ENCODE results near the gene SMPD3. TPM values are rescaled to one million over a fixed set of nuclear protein-coding genes. Genes with fewer than 3 reads are reported as not detected.

The SMPD3 gene
- total RNA-seq, 4 donors from 2014 or later, result 19.0 to 353 (median 206) TPM

DNA sequence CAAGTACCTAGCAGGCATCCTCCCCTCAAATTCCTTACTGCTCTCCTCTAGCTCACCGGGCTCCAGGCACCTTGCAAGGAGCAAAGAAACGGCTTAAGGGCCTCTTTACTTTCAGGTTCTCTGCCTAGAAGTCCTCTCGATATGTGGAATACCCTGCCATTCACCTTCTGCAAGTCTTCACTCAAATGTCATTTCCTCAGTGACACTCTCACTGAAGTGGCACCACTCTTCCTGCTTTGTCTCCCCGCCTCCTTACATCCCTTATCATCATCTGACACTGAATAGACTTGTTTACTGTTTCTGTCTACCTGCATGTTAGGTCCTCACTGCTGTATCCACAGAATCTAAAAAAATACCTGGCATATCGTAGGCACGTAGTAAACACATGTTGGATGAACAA lies 138.5 kb downstream of the SMPD3 start:
- Histone ChIP-seq H3K27ac (peak overlapping the region in 3 of 4 donors; percentile 72 to 88 (median 87)), H3K4me1 (peaks cover 3 to 33% (median 10%) of the 10 kb centered on the region in 4 donors), H3K9me3 (no peaks in the 10 kb centered on the region), H3K36me3 (peaks cover 0 to 42% (median 0%) of the 10 kb centered on the region in 3 donors), H3K27me3 (no peaks in the 10 kb centered on the region), H3K4me3 (peak overlapping the region; percentile 62 to 100 (median 79))
- TF ChIP-seq, protein P1, sequence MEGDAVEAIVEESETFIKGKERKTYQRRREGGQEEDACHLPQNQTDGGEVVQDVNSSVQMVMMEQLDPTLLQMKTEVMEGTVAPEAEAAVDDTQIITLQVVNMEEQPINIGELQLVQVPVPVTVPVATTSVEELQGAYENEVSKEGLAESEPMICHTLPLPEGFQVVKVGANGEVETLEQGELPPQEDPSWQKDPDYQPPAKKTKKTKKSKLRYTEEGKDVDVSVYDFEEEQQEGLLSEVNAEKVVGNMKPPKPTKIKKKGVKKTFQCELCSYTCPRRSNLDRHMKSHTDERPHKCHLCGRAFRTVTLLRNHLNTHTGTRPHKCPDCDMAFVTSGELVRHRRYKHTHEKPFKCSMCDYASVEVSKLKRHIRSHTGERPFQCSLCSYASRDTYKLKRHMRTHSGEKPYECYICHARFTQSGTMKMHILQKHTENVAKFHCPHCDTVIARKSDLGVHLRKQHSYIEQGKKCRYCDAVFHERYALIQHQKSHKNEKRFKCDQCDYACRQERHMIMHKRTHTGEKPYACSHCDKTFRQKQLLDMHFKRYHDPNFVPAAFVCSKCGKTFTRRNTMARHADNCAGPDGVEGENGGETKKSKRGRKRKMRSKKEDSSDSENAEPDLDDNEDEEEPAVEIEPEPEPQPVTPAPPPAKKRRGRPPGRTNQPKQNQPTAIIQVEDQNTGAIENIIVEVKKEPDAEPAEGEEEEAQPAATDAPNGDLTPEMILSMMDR (IDR thresholded peaks at IDR 0.05), result no peak
- TF ChIP-seq POLR2A (IDR thresholded peaks at IDR 0.05), result no peak
- no peak for DNase-seq

Small RNA genes within 50 kb of the gene (small RNA-seq; reads per million reads assigned to genes)
- 0 reads per million in 2 donors for gene RF00019
- 0 reads per million in 2 donors for gene RNU4-30P

Other genes starting within 250 kb of the SMPD3 start
- gene ESRP2, start 212.4 kb downstream of the SMPD3 start, total RNA-seq, result 10 to 100 TPM; 15.7 to 67.4 (median 40.9) TPM
- gene PLA2G15, start 203.1 kb downstream of the SMPD3 start, total RNA-seq, result 10 to 100 TPM in 3 of 4 donors, 1 to 10 TPM in 1; 8.3 to 27.5 (median 17.6) TPM
- gene SLC7A6, start 184.0 kb downstream of the SMPD3 start, total RNA-seq, result 10 to 100 TPM; 19.9 to 83.3 (median 46.4) TPM
- gene SLC7A6OS, start 137.6 kb downstream of the SMPD3 start, total RNA-seq, result 10 to 100 TPM; 11.4 to 26.0 (median 18.3) TPM
- 100 to 1,000 TPM in 1 of 4 donors, 10 to 100 TPM in 3; 36.6 to 145 (median 65.0) TPM for gene PRMT7, start 137.5 kb downstream of the SMPD3 start, total RNA-seq
- 10 to 100 TPM in 2 of 4 donors, 1 to 10 TPM in 2; 5.4 to 30.5 (median 10.6) TPM for gene ZFP90, start 90.8 kb upstream of the SMPD3 start, total RNA-seq
- gene CDH3, start 196.8 kb upstream of the SMPD3 start, total RNA-seq, result 1 to 10 TPM in 1 of 4 donors, under 1 TPM in 1, not detected in 2; 0.80 to 1.8 TPM